Activated CD8-positive, alpha-beta memory T cell treated with anti-CD3 and anti-CD28 coated beads for 24 hours (primary cell): ENCODE measurements around the gene RPUSD1.
A peak's percentile ranks its signal among the peaks of the same experiment; 100 is the strongest.

Experiments
- DNase-seq: peaks from one replicate; pipeline ENCODE4 v3.0.0-alpha.2; 2020

RPUSD1 gene

GRCh38 chr16:797686-798085 is 9.5 kb upstream of the RPUSD1 start:
- no peak for DNase-seq

DNA sequence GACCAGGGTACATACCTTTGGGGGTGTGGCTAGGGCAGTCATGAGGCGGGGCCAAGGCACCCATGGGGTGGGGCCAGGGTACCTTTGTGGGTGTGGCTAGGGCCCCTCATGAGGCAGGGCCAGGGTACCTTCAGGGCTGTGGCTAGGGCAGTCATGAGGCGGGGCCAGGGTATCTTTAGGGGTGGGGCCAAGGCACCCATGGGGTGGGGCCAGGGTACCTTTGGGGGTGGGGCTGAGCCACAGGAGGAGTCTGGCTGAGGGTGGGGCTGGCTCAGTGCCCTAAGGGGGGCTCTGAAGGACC is 8.9 kb upstream of the RPUSD1 start:
- DNase-seq, result peak; percentile 70

GRCh38 chr16:796296-797119 is 8.3 kb upstream of the RPUSD1 start:
- DNase-seq, result no peak

GRCh38 chr16:795580-796229 is 7.5 kb upstream of the RPUSD1 start:
- DNase-seq, result no peak

GRCh38 chr16:794853-795466 is 6.8 kb upstream of the RPUSD1 start:
- no peak for DNase-seq

DNA sequence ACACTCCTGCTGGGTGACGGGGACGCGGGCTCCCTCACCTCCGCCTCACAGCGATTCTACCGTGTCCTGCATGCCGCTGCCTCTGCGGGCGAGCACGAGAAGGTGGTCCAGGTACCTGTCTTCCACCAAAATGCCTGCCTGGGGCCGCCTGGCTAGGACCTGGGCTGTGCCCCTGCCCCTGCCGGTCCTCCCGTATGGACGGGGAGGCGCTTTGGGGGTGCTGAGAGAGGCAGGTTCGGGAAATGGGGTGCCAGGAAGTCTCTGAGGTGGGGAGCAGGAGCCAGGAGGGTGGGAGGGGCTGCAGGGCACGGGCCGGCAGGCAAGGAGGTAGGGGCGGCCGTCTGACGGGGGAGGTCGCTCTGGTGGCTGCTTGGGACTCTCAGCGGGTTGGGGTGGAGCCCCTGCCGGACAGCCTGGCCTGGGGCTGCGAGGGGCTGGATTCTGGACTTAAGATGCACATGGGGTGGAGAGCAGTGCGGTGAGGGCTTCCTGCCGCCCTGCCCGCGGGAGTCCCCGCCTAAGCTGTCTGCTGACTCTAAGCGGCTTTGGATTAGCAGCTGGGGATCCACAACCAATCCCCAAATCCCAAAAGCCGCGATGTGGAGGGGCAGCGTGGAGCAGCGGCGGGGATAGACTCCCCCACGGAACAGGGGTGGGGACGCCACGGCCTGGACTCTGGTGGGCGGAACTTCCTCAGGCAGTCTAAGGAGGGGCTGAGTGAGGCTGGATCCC is 6.1 kb upstream of the RPUSD1 start:
- DNase-seq, result no peak

DNA sequence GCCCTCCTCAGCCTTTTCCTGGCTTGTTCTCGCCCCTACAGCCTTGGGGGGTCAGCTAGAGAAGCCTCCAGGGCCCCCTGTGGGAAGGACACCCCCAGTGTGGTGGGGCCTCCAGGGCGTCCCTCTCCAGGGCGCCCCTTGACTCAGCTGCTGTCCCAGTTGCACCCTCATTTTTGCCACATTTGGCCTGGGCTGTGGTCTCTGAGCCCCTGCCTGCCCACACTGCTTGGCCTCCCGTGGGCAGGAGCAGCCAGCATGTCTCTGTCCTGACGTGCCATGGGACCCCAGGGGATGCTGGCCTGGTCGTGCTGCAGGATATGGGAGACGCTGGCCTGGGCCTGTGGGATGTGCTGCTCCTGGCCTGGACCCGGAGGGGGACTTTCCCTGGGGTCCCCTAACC is 5.2 kb upstream of the RPUSD1 start:
- DNase-seq, result no peak

DNA sequence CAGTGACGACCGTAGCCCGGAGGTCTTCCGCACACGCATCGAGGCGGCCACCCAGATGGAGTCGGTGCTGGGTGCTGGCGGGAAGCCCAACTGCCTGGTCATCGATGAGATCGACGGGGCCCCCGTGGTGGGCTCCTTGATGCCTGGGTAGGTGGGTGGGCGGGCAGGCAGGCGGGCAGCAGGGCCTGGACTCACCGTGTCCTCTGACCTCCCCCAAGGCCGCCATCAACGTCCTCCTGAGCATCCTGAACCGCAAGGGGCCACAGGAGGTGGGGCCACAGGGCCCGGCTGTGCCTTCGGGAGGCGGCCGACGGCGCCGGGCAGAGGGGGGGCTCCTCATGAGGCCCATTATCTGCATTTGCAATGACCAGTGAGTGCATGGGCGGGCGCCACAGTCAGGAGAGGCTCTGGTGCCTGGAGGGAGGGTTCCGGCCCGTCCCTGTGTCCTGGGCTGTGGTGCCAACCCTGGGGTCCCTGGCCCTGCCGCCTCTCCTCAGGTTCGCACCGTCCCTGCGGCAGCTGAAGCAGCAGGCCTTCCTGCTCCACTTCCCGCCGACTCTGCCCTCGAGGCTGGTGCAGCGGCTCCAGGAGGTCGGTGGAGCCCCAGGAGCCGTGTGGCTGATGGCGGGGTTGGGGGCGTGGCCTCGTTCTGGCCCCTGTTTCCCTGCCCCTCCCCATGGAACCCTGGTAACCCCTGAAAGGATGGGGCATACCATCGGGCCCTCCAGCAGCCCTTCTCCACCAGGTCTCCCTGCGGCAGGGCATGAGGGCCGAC is 4.2 kb upstream of the RPUSD1 start:
- no peak for DNase-seq

DNA sequence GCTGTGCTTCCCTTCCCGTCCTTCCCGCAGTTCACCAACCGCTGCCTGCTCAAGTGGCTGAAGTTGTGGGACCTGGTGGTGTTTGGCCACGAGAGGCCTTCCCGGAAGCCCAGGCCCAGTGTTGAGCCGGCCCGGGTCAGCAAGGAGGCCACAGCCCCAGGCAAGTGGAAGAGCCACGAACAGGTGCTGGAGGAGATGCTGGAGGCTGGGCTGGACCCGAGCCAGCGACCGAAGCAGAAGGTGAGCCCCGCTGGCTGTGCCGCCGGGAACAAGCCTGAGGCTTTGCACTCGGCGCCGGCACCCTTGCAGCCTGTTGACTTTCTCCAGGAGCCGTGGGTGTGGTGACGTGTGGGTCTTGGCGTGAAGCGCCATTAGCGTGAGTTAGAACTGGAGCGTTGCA is 3.0 kb upstream of the RPUSD1 start:
- DNase-seq, result no peak

- DNase-seq, result no peak
Observed at GRCh38 chr16:790086-790485, 1.9 kb upstream of the RPUSD1 start.

- DNase-seq, result no peak
Observed at GRCh38 chr16:789191-789850, 1.1 kb upstream of the RPUSD1 start.

- DNase-seq, result peak; percentile 96
Observed at GRCh38 chr16:788399-789126, 382 bp upstream of the RPUSD1 start, which contains the start of gene CHTF18. Gene CHTF18, plus strand, starts transcription at chr16:788620. Its CDS starts 65 bp downstream, at chr16:788685.

DNA sequence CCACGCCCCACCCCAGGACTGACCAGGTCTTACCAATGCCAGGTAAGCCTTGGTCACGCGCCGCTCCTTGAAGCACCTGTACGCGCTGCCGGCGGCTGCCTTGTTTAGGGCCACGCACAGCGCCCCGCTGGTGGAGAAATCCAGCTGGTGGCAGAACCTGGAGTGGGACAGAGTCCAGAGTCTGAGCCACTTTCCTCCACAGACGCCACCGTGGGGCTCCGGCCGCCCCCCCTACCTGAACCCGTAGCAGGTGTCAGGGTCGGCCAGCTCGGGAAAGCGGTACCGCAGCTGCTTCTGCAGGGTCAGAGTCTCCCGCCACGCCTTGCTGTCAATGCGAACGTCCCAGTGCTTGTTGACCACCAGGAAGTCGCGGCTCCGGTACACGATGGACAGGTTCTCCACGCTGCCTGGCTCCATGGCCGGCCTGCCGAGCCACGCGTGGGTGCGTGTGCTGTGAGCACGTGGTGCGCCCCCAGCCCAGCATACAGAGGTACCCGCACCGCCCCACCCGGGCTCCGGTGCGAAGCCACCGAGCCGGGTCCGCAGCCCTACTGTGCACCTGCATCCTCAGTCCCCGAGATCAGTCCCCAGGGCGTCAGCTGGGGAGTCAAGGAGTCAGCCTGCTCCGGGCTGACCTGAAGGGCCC is 737 bp downstream of the RPUSD1 start:
- no peak for DNase-seq

- peak; percentile 90 for DNase-seq
Observed at GRCh38 chr16:785563-786535, 2.3 kb downstream of the RPUSD1 start.

DNA sequence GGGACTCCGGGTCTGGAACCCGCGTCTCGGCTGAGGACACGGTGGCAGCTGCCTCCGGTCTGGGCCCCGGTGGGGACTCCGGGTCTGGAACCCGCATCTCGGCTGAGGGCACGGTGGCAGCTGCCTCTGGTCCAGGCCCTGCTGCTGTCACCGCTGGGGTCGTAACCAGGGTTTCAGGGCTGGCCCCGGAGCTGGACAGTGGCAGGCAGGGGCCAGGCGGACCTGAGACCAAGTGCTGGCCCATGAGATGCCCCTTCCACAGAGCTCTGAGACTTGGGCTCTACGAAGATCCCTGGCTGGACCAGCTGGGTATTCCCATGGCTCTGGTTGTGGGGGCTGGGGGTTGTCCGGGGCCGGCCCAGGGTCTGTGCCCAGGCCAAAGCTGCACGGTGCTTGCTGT is 3.8 kb downstream of the RPUSD1 start:
- DNase-seq, result no peak

GRCh38 chr16:783404-784161 is 4.6 kb downstream of the RPUSD1 start:
- DNase-seq, result no peak

DNA sequence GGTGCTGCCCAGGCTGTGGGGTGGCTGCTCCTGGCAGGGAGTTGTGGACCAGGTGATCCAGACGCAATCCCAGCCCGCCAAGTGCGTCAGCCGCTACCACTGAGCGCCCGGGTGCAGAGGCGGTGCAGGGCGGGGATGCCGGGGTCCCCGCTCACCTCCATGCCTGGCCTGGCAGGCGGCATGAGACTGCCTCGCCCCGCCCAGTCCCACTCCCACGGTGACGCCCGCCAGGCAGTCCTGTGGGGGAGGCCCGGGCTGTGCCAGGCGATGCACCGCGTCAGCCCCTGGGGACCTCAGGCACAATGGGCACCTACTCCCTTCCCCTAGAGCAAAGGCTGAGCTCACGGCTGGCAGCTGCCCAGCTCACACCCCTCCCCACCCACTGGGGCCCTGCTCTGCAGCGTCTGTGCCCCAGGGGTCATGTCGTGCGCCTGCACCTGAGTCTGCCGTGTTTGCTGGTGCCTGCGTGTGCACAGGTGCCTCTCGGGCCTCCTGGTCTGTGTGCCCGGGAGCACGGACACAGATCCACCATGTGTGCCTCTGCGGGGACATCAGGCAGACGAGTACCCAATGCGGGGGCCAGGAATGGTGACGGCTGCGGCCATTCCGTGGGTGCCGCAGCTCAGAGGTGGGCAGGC is 5.3 kb downstream of the RPUSD1 start:
- no peak for DNase-seq

GRCh38 chr16:782258-782657 is 5.9 kb downstream of the RPUSD1 start:
- DNase-seq, result no peak
